GM19240 (cell line): ENCODE measurements around the gene TMEM190.

Experiments used
- DNase-seq: peaks from one replicate; pipeline ENCODE4 v3.0.0; 2011; ENCODE audit warnings: low spot score; ENCODE audit not compliant: insufficient read length

TMEM190 gene

GRCh38 chr19:55350620-55351315 lies 25.9 kb upstream of the TMEM190 start:
- DNase-seq: no peak

- DNase-seq: no peak
Observed at GRCh38 chr19:55352040-55352439, 24.6 kb upstream of the TMEM190 start.

GRCh38 chr19:55352549-55353145 lies 24.0 kb upstream of the TMEM190 start:
- no peak for DNase-seq

- DNase-seq: no peak
Observed at GRCh38 chr19:55353356-55353802, 23.2 kb upstream of the TMEM190 start.

GRCh38 chr19:55353803-55354697 lies 22.6 kb upstream of the TMEM190 start:
- no peak for DNase-seq

- no peak for DNase-seq
Observed at GRCh38 chr19:55354698-55355212, 21.9 kb upstream of the TMEM190 start, which contains the start of gene COX6B2. COX6B2 (minus strand) TSS chr19:55354719; CDS start chr19:55354521, 198 bp downstream.

- no peak for DNase-seq
Observed at GRCh38 chr19:55355213-55355821, 21.3 kb upstream of the TMEM190 start.

- DNase-seq: no peak
Observed at GRCh38 chr19:55358493-55358892, 18.1 kb upstream of the TMEM190 start.

- DNase-seq: no peak
Observed at GRCh38 chr19:55358943-55359908, 17.4 kb upstream of the TMEM190 start.

- no peak for DNase-seq
Observed at GRCh38 chr19:55360902-55361301, 15.7 kb upstream of the TMEM190 start.

- no peak for DNase-seq
Observed at GRCh38 chr19:55362174-55362989, 14.2 kb upstream of the TMEM190 start.

- no peak for DNase-seq
Observed at GRCh38 chr19:55362990-55363716, 13.5 kb upstream of the TMEM190 start, which contains the start of gene GARIN5B. GARIN5B (minus strand) TSS chr19:55363260; CDS start chr19:55363066, 194 bp downstream.

GRCh38 chr19:55365245-55365644 lies 11.4 kb upstream of the TMEM190 start:
- DNase-seq: no peak

GRCh38 chr19:55365964-55366363 lies 10.7 kb upstream of the TMEM190 start:
- no peak for DNase-seq

GRCh38 chr19:55366790-55367189 lies 9.8 kb upstream of the TMEM190 start:
- DNase-seq: no peak

GRCh38 chr19:55368106-55368505 lies 8.5 kb upstream of the TMEM190 start:
- DNase-seq: no peak

- no peak for DNase-seq
Observed at GRCh38 chr19:55368701-55369563, 7.7 kb upstream of the TMEM190 start.
